BE2C (cell line): ENCODE data around the gene PLEKHM1.

Experiments used
- DNase-seq: peaks from one replicate; pipeline ENCODE4 v3.0.0-alpha.2; 2020
- H3K27me3 ChIP-seq: fragments of 250-450 bp; sonication (Bioruptor Pico); 2 replicates; pipeline ENCODE4 v1.5.1; 2020; ENCODE audit warnings: mild to moderate bottlenecking
- H3K36me3 ChIP-seq: fragments of 250-450 bp; sonication (Bioruptor Pico); 2 replicates; pipeline ENCODE4 v1.5.1; 2020; ENCODE audit warnings: mild to moderate bottlenecking
- H3K4me1 ChIP-seq: fragments of 250-450 bp; sonication (Bioruptor Pico); 2 replicates; pipeline ENCODE4 v1.5.1; 2020
- H3K4me3 ChIP-seq: 2 replicates; pipeline ENCODE4 v1.5.1; 2011; ENCODE audit warnings: low read depth, low read length
- H3K9me3 ChIP-seq: fragments of 250-450 bp; sonication (Bioruptor Pico); 2 replicates; pipeline ENCODE4 v1.5.1; 2020
- TF ChIP-seq, protein P1 (sequence below): IDR thresholded peaks from 2 replicates; pipeline ENCODE4 v1.5.1; 2012; ENCODE audit warnings: mild to moderate bottlenecking, low read depth, low read length

Gene PLEKHM1

DNA sequence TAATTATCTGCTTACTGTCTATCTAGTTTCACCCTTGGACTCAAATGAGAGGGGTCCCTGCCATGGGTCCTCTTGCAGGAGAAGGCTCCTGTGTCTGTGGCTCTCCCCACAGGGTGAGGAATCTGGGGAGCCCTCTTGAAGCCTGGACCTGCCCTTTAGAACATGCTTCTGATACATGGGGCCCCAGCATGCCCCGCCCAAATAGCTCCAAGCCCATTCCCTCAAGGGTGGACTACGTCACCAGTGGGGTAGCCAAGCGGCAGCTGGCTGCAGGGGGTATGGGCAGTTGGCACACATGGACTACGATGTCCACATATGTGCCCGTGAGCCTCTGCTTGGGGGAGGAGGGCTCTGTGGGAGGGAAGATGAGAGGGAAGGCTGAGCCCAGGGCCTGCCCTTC is 97.1 kb downstream of the PLEKHM1 start:
- DNase-seq, result no peak
- Histone ChIP-seq H3K27me3 (no peaks in the 10 kb centered on the region), H3K4me1 (peaks cover 3% of the 10 kb centered on the region; the same call in 1 of the 2 replicates), H3K4me3 (no peak overlapping the region), H3K36me3 (no peaks in the 10 kb centered on the region), H3K9me3 (no peaks in the 10 kb centered on the region)
- TF ChIP-seq, protein P1, sequence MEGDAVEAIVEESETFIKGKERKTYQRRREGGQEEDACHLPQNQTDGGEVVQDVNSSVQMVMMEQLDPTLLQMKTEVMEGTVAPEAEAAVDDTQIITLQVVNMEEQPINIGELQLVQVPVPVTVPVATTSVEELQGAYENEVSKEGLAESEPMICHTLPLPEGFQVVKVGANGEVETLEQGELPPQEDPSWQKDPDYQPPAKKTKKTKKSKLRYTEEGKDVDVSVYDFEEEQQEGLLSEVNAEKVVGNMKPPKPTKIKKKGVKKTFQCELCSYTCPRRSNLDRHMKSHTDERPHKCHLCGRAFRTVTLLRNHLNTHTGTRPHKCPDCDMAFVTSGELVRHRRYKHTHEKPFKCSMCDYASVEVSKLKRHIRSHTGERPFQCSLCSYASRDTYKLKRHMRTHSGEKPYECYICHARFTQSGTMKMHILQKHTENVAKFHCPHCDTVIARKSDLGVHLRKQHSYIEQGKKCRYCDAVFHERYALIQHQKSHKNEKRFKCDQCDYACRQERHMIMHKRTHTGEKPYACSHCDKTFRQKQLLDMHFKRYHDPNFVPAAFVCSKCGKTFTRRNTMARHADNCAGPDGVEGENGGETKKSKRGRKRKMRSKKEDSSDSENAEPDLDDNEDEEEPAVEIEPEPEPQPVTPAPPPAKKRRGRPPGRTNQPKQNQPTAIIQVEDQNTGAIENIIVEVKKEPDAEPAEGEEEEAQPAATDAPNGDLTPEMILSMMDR, result no peak

- H3K4me1 ChIP-seq, result peaks cover 3% of the 10 kb centered on the region; the same call in 1 of the 2 replicates
- TF ChIP-seq, protein P1, result no peak
- H3K9me3 ChIP-seq, result no peaks in the 10 kb centered on the region
- no peak overlapping the region for H3K4me3 ChIP-seq
- DNase-seq, result no peak
- no peaks in the 10 kb centered on the region for H3K36me3 ChIP-seq
- H3K27me3 ChIP-seq, result no peaks in the 10 kb centered on the region
Observed at GRCh38 chr17:45391918-45392317, 98.6 kb downstream of the PLEKHM1 start.

GRCh38 chr17:45391291-45391690 is 99.2 kb downstream of the PLEKHM1 start:
- Histone ChIP-seq H3K4me3 (no peak overlapping the region), H3K9me3 (no peaks in the 10 kb centered on the region), H3K27me3 (no peaks in the 10 kb centered on the region), H3K36me3 (no peaks in the 10 kb centered on the region), H3K4me1 (peaks cover 3% of the 10 kb centered on the region; the same call in 1 of the 2 replicates)
- no peak for DNase-seq
- TF ChIP-seq, protein P1, result no peak

GRCh38 chr17:45389354-45389753 is 101.2 kb downstream of the PLEKHM1 start:
- Histone ChIP-seq H3K9me3 (no peaks in the 10 kb centered on the region), H3K27me3 (no peaks in the 10 kb centered on the region), H3K36me3 (no peaks in the 10 kb centered on the region), H3K4me1 (peaks cover 3% of the 10 kb centered on the region; the same call in 1 of the 2 replicates), H3K4me3 (no peak overlapping the region)
- TF ChIP-seq, protein P1, result no peak
- DNase-seq, result no peak

DNA sequence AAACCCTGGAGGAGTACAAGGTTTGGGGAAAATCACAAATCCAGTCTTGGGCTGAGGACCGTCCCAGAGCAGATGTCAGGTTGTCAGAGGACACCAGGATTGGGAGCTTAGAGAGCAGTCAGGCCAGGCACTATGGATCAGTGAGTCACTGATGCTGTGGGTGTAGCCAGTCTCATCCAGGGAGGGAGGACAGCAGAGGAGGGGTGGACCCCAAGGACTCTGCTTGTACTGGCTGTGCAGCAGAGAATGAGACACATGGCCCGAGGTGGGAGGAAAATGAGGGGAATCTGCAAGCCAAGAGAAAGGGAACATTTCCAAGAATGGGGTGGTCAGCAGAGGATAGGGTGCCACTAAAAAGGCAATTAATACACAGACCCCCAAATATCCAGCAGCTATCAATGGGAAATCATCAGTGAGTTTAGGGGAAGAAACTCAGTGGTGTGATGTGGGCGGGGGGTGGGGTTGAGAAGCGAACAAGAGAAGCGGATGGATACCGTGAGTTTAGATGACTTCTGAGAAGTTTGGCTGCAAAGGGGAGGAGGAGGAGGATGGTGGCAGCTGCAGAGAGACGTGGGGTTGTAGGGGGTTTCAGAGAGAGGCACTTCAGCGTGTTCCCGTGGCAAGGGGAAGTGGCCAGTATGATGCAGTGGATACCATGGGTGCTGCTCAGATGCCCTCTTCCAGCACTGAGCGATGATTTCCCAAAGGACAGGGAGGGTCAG is 101.8 kb downstream of the PLEKHM1 start:
- TF ChIP-seq, protein P1, result no peak
- H3K9me3 ChIP-seq, result no peaks in the 10 kb centered on the region

GRCh38 chr17:45387739-45388138 is 102.8 kb downstream of the PLEKHM1 start:
- H3K4me3 ChIP-seq, result no peak overlapping the region
- peaks cover 3% of the 10 kb centered on the region for H3K4me1 ChIP-seq
- no peaks in the 10 kb centered on the region for H3K36me3 ChIP-seq
- TF ChIP-seq, protein P1, result no peak
- H3K9me3 ChIP-seq, result no peaks in the 10 kb centered on the region
- H3K27me3 ChIP-seq, result no peaks in the 10 kb centered on the region
- DNase-seq, result no peak

More for the DNA sequence above, 101.8 kb downstream of the PLEKHM1 start:
- H3K4me3 ChIP-seq, result no peak overlapping the region
- H3K4me1 ChIP-seq, result peaks cover 3% of the 10 kb centered on the region; the same call in 1 of the 2 replicates
- no peak for DNase-seq
- H3K36me3 ChIP-seq, result no peaks in the 10 kb centered on the region
- no peaks in the 10 kb centered on the region for H3K27me3 ChIP-seq
